Posterior cingulate gyrus (tissue), 11 donors: Measurements from ENCODE around the gene LRRC4.
A peak's percentile ranks its signal among the peaks of the same experiment; 100 is the strongest.

Experiments
- DNase-seq, 10 donors: peaks; one replicate each; pipeline versions ENCODE4 v3.0.0 to v3.0.0-alpha.2; 2020 to 2021; ENCODE audit warnings: mixed read lengths in 3 of 10
- intact Hi-C: fragments of 100-400 bp; cut with DNase I; formaldehyde crosslinking; loops from one replicate; pipeline ENCODE4 v1.15.1; 2023

Gene LRRC4

DNA sequence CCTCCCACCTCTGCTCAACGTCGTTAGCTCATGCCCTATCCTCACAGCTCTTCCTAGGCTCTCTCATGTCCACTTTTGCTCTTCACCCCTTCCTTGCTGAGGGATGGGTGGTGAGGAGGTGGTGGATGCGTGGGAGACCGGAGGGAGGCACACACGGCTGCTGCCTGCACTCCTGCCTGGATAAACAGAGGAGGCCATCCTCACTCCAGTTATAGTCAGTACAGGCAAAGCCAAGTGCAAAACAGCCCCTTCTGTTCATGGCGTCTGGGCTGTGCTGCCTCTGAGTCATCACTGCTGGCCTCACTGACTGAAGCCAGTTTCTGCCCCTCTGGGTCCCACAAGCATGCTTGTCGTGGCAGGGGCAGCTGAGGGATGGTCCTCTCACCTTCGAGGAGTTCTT lies 31.9 kb upstream of the LRRC4 start:
- peak in 3 of 10 donors; percentile 39 to 88 (median 86) for DNase-seq
- intact Hi-C loops, result no loop called here

DNA sequence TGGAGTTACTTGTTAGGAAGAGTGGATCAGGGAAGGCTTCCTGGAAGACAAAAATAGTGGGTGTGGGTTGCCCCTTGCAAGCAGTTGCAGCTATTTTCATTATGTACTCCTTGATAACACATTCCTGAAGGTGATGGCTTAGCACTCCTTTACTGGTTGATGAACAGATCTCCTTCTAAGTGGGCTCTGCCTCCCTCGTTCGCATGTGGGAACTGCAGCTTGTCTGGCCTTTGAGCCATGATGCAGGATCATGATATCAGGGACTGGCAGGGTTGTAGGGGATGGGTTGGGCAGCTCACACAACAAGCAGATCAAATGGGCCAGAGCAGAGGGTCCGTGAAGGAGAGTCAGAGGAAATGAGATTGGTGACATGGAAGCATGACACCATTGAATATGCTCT lies 28.8 kb upstream of the LRRC4 start:
- DNase-seq, result peak in 1 of 10 donors; percentile 74
- intact Hi-C loops, result no loop called here

DNA sequence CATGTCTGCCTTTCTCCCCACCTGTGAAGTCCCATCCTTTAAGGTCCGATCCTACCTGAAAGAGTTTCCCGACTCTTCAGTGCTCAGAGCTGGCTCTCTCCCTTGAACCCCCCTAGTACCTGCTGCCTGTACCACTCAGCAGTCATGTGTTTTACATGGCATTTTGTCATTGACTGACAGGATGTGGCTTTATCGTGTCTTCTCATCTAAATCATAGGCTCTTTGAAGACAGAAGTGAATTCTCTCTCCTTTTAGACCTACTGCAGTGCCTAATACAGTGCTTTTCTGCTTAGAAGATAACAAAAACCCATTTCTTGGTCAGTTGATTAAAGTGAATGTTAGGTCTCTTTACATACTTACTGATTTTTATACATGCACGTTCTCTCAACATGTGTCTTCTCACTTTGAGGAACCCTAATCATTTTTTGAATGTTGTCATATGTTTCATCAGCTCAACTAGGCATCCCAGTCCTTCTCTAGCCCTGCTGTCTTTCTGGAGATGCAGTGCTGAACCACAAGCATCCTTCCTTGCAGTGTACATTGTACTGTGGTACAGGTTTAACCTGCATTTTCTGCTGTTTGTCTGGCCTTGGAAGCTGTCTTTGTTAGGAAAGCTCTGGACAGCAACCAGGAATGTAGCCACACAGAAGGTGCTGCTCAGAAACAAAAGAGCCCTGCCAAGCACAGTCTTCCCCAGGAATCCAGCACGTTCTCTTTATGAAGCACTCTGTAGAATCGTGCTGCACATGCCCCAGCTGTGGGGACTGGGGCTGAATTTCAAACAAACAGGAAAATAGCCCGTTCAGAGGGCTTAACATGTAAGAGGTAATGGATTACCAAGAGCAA lies 28.1 kb upstream of the LRRC4 start:
- intact Hi-C loops, result no loop called here
- DNase-seq, result peak in 1 of 10 donors; percentile 64

DNA sequence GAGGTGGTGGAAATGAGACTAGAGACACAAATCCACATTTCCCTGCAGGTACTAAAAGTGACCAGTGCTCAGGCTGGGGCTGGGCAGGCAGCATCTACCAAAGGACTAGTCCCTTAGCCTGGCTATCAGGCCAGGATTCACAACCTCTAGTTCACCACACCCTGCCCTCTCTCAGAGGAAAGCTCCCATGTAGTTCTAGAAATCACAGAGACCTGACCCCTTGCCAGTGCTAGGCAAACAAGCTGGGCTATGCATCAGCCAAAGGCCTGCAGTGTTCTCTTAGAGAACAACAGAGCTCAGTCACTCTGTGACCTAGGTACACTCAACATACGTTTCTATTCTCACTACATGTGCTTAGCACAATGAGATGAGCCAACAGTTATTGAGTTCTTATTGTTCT lies 26.7 kb upstream of the LRRC4 start:
- intact Hi-C loops, result no loop called here
- no peak for DNase-seq

DNA sequence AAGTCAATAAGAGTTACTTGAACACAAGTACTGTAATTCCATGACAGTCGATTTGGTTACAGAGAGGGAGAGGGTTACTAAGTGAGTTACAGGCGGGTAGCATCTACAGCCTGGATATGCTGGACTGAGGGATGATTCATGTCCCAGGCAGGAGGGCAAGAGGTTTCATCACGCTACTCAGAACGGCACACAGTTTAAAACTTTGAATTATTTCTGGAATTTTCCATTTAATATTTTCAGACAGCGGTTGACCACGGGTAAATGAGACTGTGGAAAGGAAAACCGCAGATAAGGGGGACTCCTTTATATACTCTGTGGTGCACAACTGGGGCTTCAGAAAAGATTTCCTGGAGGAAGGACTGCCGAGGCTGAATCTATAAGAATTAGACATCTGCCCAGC lies 25.7 kb upstream of the LRRC4 start:
- DNase-seq, result no peak
- intact Hi-C loops, result no loop called here

DNA sequence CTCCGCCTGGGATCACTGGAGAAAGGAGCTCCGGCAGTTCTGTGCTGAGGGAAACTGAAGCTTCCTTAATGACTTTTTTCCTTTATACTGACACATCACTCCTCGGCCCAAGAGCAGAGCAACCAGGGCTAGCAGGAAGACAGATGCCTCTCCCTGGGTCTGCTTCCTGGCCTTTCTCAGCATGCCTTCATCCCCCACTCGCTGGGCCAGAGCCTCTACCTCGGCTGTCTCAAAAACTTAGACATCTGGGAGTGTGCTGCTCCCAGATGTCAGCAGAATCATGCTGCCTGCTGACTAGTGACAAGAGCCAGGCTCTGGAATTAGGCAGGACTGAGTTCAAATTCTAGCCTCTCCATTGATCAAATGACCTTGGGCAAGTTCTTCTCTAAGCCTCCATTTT lies 24.4 kb upstream of the LRRC4 start:
- DNase-seq, result no peak
- intact Hi-C loops, result no loop called here

DNA sequence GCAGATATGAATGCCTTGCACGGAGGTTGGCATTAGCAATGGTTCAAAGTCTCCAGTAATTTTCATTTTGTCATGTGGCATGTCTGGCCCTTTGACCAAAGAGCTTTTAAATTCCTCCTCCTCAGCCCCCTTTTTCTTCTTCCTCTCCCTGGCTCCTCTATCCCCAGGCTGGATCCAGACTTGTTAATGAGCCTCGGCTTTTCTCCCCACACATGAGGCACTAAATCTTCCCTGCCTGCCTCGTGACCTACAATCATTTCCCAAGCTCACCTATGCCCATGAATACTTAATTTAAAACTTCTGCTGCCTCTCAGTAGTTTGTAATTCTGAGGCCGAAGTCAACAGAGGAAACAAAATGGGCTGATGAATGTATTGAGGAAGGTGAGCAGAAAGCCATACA lies 23.3 kb upstream of the LRRC4 start:
- intact Hi-C loops, result no loop called here
- DNase-seq, result no peak

DNA sequence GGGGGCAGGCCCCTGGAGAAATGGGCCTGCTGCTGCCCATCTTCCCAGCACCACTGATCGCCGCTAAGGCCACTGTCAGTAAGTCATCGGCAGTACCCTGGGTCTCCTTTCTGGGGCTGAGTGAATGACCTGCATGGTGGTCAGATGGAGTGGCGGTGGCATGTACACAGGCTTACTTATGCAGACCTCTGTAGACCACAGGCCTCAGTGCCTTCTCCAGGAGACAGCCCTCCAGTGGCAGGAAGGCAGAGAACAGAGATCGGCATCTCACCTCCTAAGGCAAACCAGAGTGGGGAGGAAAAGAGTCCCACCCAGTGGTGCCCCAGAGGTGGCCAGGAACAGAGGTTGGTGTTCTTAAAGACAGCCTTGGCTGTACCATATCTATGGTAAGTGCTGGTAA lies 22.8 kb upstream of the LRRC4 start:
- DNase-seq, result peak in 1 of 10 donors; percentile 66
- intact Hi-C loops, result no loop called here

DNA sequence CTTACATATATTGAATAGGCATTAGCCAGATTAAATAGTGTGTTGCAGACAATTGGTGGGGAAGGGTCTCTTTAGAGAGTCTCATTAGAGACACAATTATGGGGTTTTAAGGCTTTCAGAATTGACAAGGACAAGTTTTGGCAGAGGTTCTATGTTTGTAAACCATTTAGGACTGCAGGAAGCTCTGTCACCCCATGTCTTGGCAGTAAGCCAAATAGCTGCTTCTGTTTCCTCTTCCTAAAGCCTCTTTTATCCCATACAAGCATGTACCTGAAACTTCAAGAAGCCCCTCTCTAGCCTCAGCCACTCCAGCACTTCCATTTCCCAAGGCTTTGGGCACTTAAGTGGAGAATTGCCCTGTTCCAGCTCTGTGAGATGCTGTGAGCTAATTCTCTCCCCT lies 21.8 kb upstream of the LRRC4 start:
- intact Hi-C loops, result no loop called here
- no peak for DNase-seq

DNA sequence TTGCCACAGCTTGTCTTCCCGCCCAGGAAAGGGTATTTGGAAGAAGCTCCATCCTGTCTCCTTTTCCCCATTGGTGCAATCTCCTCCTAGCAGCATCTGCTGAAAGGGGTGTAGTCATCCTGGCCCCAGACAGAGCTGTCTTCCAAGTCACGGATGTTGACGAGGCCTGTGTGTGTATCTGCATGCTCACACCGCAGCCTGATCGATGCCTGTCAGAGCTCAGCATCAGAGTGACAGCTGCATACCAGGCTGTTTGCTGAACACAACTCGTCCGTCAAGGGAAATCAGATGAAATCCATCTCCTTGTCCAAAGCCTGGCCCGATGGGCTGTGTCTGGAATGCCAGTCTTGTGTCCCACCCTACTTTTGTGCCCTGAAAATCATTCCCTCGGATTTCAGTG lies 21.2 kb upstream of the LRRC4 start:
- no peak for DNase-seq
- intact Hi-C loops, result no loop called here

DNA sequence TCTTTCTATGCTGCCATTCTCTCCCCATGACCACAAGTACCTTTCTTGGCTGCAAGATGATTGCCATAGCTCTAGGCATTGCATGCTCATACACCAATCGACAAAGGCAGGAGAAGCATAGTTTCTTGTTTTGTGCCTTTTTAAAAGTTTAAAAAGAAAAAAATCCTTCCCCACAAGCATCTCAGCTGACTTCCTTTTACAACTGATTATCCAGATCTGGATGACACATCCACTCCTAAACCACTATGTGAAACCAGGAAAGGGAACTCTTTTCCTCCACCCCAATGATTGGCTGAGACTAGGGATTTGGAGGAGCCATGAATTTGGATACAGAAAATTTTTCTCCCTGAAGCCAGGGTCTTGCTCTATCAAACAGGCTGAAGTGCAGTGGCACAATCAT lies 14.5 kb upstream of the LRRC4 start:
- no peak for DNase-seq
- intact Hi-C loops, result no loop called here

DNA sequence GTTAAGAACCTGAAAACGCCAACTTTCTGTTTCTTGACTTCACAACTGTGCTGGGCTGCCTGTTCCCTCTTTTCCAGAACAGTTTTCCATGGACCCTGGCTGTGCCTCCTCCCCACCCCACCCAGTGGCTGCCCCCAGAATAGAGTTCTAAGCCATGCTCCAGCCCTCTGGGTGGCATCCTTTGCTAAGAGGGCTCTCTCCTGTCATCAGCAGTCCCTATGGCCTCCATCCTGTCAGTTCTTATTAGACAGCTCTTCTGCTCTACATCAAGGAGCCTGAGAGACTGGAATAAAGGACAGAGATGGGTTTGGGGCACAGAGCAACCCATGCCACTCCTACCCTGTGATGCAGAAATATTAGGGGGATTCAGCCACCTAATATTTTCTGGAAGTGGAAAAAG lies 13.9 kb upstream of the LRRC4 start:
- intact Hi-C loops, result no loop called here
- DNase-seq, result peak in 1 of 10 donors; percentile 66

DNA sequence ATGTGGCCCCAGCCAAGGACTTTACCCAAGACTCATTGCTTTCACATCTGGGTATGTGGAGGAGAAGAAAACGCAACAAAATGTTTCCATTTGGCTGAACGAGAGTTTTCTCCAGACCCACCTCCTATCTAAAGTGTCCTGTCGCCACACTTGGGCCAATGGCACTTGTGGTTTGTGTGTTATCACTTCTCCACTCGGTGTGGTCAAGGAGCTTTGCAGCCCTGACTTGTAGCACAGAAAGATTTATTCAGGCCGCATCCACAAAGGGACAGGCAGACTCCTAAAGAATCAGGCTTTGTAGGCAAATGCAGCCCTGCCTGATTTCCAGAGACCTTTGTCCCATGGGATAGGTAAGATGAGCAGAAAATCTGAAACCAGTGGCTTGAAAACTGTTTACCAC lies 12.8 kb upstream of the LRRC4 start:
- no peak for DNase-seq
- intact Hi-C loops, result no loop called here

DNA sequence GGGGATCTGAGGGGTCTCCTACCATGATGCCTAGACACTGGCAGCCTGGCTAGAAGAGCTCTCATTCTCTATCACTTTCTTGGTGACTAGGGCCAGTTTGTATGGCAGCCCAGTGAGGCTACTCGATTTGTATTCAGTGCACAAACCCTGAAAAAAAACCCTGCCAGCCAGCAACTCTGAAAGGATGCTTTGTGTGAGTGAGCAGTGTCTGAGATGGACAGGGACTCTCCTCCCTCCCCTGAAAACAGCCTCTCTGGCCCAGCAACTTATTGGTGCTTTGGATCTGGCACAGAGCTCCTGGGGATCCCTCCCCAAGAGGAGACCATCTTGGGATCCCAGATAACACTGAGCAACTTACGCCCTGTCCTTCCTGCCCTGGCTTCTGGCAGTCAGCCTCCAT lies 10.8 kb upstream of the LRRC4 start:
- DNase-seq, result peak in 8 of 10 donors; percentile 47 to 95 (median 72)
- intact Hi-C loops, result no loop called here

DNA sequence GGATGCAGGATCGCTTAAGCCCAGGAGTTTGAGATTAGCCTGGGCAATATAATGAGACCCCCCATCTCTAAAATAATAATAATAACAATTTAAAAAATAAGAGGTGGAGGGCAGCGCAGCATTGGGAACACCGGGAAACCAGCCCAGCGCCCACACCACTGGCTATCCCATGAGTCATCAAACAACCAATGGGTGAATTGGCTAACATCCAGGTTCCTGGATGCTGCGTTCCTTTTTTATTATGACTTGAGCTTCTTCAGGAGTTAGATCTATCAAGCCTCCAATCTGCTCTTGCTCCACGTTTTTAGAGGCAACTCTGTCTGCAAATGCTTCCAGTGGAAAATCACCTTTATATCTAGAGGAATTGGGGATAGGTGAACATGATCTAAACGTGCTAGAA lies 10.0 kb upstream of the LRRC4 start:
- intact Hi-C loops, result no loop called here
- no peak for DNase-seq

DNA sequence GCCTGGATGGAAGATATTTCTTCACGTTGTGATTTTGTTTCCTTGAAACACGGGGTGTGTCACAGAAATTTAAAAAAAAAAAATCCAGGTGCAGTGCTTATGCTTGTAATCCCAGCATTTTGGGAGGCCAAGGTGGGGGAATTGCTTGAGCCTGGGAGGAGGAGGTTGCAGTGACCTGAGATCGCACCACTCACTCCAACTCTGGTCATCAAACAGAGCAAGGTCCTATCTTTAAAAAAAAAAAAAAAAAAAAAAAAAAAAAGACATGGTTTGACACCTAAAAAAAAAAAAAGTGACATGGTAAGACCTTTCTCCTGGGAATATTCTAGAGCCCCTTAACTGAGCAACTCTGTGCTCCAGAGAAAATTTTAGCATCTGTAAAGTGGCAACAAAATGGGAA lies 9.0 kb upstream of the LRRC4 start:
- no peak for DNase-seq
- intact Hi-C loops, result no loop called here

DNA sequence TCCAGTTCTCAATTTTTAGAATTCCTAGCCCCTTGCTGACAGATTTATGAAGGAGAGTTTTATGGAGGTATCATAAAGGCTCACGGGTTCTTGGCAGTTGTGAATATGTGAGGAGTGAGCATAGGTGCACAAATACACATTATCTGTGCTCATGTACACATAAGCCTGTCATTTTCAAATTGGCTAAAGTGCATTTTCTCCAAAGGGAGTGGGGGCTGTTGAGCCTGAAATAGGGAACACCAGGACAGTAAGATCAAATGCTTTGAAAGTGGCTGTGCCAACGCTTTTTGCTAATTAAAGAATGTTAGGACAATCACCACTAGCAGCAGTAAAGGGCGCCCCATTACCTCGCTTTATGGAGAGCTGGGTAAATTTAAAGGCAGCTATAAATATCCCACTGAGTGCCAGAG lies 8.3 kb upstream of the LRRC4 start:
- intact Hi-C loops, result no loop called here
- DNase-seq, result no peak

DNA sequence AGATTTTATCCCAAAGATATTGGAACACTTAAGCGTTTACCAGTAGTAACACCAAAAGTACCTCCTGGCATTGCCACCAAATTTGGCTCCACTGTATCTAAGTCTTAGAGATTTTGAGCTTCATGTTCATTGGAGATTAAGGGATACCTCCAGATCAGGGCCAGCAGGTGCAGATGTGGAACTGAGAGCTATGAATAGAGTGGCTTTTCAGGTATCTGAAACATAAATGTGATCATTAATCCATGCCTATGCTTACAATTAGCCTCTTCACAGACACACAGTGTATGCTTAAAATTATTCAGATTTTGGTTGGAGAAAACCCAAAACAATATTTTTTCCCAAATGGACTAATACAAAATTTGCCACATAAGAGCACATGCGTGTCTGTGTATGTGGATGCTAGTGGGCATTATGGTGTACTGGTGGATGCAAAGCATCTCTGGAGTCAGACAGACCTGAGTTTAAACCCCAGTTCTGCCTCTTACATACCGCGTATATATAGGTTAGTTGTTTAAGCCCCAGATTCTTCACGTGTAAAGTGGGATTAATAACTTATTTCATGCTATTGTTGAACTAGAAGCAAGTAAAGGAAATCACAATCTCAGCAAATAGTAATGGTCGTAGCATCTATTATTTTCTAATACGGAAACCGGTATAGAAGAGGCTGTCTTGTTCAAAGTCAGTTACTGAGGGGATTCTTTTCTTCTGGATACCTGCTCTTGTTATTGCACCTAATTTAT lies 6.8 kb upstream of the LRRC4 start:
- intact Hi-C loops, result no loop called here
- DNase-seq, result no peak

DNA sequence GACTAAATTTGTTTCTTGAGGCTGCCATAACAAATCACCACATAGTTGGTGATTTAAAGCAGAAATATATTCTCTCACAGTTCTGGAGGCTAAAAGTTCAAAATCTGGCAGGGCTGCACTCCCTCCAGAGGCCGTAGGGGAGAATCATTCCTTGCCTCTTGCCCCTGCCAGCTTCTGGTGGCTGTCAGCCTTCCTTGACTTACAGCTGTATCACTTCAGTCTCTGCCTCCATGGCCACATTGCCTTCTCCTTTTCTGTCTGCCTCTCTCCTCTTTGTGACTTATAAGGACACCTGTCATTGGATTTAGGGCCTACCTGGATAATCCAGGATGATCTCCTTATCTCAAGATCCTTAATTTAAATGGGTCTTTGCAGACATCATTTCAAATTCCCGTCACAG lies 5.8 kb upstream of the LRRC4 start:
- DNase-seq, result no peak
- intact Hi-C loops, result no loop called here

DNA sequence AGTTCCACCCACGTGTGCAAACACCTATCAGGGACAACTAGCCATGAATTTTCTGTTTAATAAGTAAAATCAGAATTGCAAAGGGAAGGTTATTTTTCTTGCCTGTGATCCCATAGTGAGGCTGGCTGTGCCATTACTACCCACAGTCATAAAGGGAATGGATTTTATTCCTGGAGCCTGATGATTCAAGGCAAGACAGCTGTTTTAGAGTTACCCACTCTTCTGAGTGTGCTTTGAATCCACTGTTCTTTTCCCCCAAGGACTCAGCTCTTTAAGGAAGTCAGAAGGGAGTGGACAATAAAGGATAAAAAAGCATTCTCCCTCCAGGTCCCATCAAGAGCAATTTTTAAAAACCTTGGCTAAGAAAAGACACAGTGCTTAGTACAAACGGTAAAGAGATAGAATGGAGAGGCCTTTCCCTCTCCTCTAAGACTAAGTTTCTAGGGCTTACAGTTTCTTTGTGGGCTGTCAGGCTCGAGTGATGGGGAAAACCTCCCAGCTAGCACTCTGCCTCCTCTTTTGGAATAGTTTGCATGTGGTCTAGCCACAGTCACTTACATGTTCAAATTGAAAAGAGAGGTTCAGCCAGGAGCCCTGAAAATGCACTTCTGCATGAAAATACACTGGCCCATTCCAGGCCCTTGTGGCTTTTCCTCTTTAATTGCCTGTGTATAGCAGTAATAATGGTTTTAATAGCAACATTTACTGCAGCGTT lies 5.1 kb upstream of the LRRC4 start:
- intact Hi-C loops, result no loop called here
- no peak for DNase-seq

DNA sequence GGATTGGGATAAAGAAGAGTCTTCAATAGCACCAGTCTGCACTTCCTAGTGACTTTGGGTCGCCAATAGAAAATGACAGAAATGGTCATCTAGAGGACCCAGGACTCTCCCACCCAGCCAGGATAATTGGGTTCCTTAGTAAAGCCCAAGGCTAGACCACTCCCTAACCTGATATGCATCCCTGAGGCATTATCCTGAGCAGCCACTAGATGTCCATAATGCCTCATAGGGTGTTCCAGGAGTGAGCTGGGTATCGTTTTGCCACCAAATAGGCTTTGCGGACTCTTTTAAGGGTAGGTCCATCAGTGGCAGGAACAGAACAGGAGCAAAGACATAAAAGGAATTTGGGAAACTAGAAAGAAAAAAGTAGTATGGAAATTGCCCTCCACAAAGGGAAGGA lies 4.5 kb upstream of the LRRC4 start:
- DNase-seq, result peak in 2 of 10 donors; percentile 50 to 85
- intact Hi-C loops, result loop anchor here (2.0 kb wide), 1 partner anchor 173 kb away; no protein-coding TSS in a partner anchor
